ENCODE results near the gene IL1R2. TPM values are rescaled to one million over a fixed set of nuclear protein-coding genes. Genes with fewer than 3 reads are reported as not detected.

The IL1R2 gene
- total and polyA plus RNA-seq, 9 of the 15 experiments (the other 6 are each of a cell fraction or from before 2014, with no cell fraction given) = 0.13 TPM; not detected in 8

DNA sequence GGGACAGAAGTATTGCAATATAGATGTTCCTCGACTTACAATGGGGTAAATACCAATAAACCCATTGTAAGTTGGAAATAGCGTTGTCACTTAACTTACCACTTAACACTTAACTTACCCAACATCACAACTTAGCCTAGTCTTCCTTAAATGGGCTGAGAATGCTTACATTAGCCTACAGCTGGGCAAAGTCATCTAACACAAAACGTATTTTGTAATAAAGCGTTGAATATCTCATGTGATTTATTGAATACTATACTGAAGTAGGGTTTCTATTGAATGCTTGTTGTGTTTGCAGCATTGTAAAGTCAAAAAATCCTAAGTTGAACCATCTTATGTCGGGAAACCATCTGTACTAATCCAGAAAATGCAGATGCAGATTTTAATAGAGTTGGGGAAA lies 23.6 kb downstream of the IL1R2 start:
- Histone ChIP-seq H4K20me1 (replicated peaks; ENCODE audit: control insufficient read depth, insufficient read depth, low read length) (no peaks in the 10 kb centered on the region), H3K4me1 (replicated peaks in 1 of 2; ENCODE audit: control insufficient read depth in 2 of 2, insufficient read depth in 2 of 2, low read length in 2 of 2) (no peaks in the 10 kb centered on the region), H3K27me3 (ENCODE audit: control insufficient read depth in 2 of 2, insufficient read depth in 2 of 2, low read length in 2 of 2) (peaks cover 0 to 2% of the 10 kb centered on the region in 2 experiments; a peak in 1 of 5 replicates), H3K9me1 (ENCODE audit: control insufficient read depth, insufficient read depth, low read length) (no peaks in the 10 kb centered on the region), H3K36me3 (ENCODE audit: control insufficient read depth, insufficient read depth, low read length) (no peaks in the 10 kb centered on the region), H3K79me2 (ENCODE audit: control insufficient read depth, insufficient read depth, low read length) (no peaks in the 10 kb centered on the region), H3K4me3 (no peak overlapping the region), H3K4me2 (ENCODE audit: insufficient read depth, low read length) (no peak overlapping the region), H3K27ac (ENCODE audit: extremely low read depth, low read depth, low read length) (no peak overlapping the region), H3K9me3 (replicated peaks; ENCODE audit: control insufficient read depth, insufficient read depth, low read depth, low read length) (no peaks in the 10 kb centered on the region), H3K9ac (ENCODE audit: insufficient read depth in 1 of 2, low read depth in 2 of 2, low read length in 2 of 2) (no peak overlapping the region), H2AFZ (ENCODE audit: low read depth, low read length) (no peak overlapping the region)
- intact Hi-C loops (cut with micrococcal nuclease) (no loop called here), in situ Hi-C loops (cut with MboI) (loop anchor here (10.0 kb wide), 1 partner anchor 339 kb away; the partner anchor contains the start of gene IL18R1)
- CTCF ChIA-PET (ENCODE audit: low intra/inter-chr PET ratio) = no interaction called here
- FAIRE-seq (no peak), DNase-seq (ENCODE audit: extremely low read depth in 1 of 4, low spot score in 3 of 4) (no peak), ATAC-seq (no peak)
- no peak for TF ChIP-seq RBFOX2 (IDR thresholded peaks at IDR 0.05; ENCODE audit: low read depth, low read length)
- no TSS peak for BruUV-seq (replicated peaks)
- POLR2A ChIA-PET = interaction anchor here (0.6 kb wide), 1 partner anchor 29 kb away, joined by 3 read pairs; no protein-coding TSS in a partner anchor
- WGBS (ENCODE audit: insufficient coverage, low coverage, missing lambda C conversion rate) = 2% methylated on average over 5 of the region's 5 CpGs

DNA sequence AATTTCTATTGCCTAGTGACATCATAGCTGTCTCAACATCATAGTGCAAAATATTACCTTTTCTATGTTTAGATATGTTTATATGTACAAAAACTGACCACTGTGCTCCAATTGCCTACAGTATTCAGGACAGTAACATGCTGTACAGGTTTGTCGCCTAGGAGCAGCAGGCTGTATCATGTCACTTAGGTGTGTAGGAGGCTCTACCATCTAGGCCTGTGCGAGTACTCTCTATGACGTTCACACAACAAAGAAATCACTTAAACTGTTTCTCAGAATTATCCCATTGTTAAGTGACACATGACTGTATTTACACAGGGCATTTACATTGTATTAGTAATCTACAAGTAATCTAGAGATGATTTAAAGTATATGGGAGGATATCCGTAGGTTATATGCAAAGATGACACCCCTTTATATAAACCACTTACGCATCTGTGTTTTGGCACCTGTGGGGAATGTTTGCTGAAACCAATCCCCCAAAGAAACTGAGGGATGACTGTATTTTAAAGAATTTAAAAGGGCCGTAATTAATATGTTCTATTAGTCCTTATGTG lies 24.7 kb downstream of the IL1R2 start:
- FAIRE-seq = no peak
- no TSS peak for BruUV-seq (replicated peaks)
- Histone ChIP-seq H3K9me3 (replicated peaks; ENCODE audit: control insufficient read depth, insufficient read depth, low read depth, low read length) (no peaks in the 10 kb centered on the region), H3K9me1 (ENCODE audit: control insufficient read depth, insufficient read depth, low read length) (no peaks in the 10 kb centered on the region), H3K27me3 (ENCODE audit: control insufficient read depth in 2 of 2, insufficient read depth in 2 of 2, low read length in 2 of 2) (no peaks in the 10 kb centered on the region), H3K27ac (ENCODE audit: extremely low read depth, low read depth, low read length) (no peak overlapping the region), H2AFZ (ENCODE audit: low read depth, low read length) (no peak overlapping the region), H3K79me2 (ENCODE audit: control insufficient read depth, insufficient read depth, low read length) (no peaks in the 10 kb centered on the region), H4K20me1 (replicated peaks; ENCODE audit: control insufficient read depth, insufficient read depth, low read length) (no peaks in the 10 kb centered on the region), H3K4me2 (ENCODE audit: insufficient read depth, low read length) (no peak overlapping the region), H3K4me1 (replicated peaks in 1 of 2; ENCODE audit: control insufficient read depth in 2 of 2, insufficient read depth in 2 of 2, low read length in 2 of 2) (peaks cover 0 to 4% of the 10 kb centered on the region in 2 experiments; a peak in 1 of 5 replicates), H3K4me3 (no peak overlapping the region), H3K9ac (ENCODE audit: insufficient read depth in 1 of 2, low read depth in 2 of 2, low read length in 2 of 2) (no peak overlapping the region), H3K36me3 (ENCODE audit: control insufficient read depth, insufficient read depth, low read length) (no peaks in the 10 kb centered on the region)
- in situ Hi-C loops (cut with MboI) (loop anchor here (10.0 kb wide), 1 partner anchor 338 kb away; the partner anchor contains the start of gene IL18R1), intact Hi-C loops (cut with micrococcal nuclease) (no loop called here)
- no peak for DNase-seq (ENCODE audit: extremely low read depth in 1 of 4, low spot score in 3 of 4)
- 24% methylated on average over 6 of the region's 6 CpGs for WGBS (ENCODE audit: insufficient coverage, low coverage, missing lambda C conversion rate)
- CTCF ChIA-PET (ENCODE audit: low intra/inter-chr PET ratio) = no interaction called here
- no peak for TF ChIP-seq EZH2 (IDR thresholded peaks at IDR 0.05; ENCODE audit: borderline replicate concordance, low read depth, low read length)
- no peak for TF ChIP-seq ZEB2 (IDR thresholded peaks at IDR 0.05)
- no peak for TF ChIP-seq ZNF75A (CRISPR knock-in tag; IDR thresholded peaks at IDR 0.05)
- no peak for TF ChIP-seq ZNF778 (CRISPR knock-in tag; IDR thresholded peaks at IDR 0.05)
- no peak for TF ChIP-seq LARP7 (IDR thresholded peaks at IDR 0.05)
- TF ChIP-seq, protein P1, sequence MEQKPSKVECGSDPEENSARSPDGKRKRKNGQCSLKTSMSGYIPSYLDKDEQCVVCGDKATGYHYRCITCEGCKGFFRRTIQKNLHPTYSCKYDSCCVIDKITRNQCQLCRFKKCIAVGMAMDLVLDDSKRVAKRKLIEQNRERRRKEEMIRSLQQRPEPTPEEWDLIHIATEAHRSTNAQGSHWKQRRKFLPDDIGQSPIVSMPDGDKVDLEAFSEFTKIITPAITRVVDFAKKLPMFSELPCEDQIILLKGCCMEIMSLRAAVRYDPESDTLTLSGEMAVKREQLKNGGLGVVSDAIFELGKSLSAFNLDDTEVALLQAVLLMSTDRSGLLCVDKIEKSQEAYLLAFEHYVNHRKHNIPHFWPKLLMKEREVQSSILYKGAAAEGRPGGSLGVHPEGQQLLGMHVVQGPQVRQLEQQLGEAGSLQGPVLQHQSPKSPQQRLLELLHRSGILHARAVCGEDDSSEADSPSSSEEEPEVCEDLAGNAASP (IDR thresholded peaks at IDR 0.05) = no peak
- TF ChIP-seq, protein P2, sequence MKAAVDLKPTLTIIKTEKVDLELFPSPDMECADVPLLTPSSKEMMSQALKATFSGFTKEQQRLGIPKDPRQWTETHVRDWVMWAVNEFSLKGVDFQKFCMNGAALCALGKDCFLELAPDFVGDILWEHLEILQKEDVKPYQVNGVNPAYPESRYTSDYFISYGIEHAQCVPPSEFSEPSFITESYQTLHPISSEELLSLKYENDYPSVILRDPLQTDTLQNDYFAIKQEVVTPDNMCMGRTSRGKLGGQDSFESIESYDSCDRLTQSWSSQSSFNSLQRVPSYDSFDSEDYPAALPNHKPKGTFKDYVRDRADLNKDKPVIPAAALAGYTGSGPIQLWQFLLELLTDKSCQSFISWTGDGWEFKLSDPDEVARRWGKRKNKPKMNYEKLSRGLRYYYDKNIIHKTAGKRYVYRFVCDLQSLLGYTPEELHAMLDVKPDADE (conservative IDR thresholded peaks at IDR 0.05; ENCODE audit: control insufficient read depth, low read depth, low read length) = no peak
- no peak for TF ChIP-seq SRSF3 (IDR thresholded peaks at IDR 0.05; ENCODE audit: insufficient read depth, low read length)
- POLR2A ChIA-PET = no interaction called here
- no peak for ATAC-seq

Data from K562 (cell line).